SK-N-SH (cell line): ENCODE measurements around the gene TRIP6. TPM values are rescaled to one million over a fixed set of nuclear protein-coding genes. Genes with fewer than 3 reads are reported as not detected.

Experiments
- CTCF ChIA-PET: fragments of 300-600, 350-600 bp; formaldehyde crosslinking; extraction: SDS; loops from one replicate; lab custom pipeline; 2021; lab: Yijun Ruan, JAX
- POLR2A ChIA-PET: fragments of 350-600 bp; sonication (Branson Sonifier 250); formaldehyde crosslinking; extraction: SDS; loops from one replicate; lab custom pipeline; 2020; ENCODE audit warnings: antibody characterized with exemption, inconsistent platforms; lab: Yijun Ruan, JAX
- DNase-seq: peaks from one replicate; pipeline ENCODE4 v3.0.0; 2012
- H2AFZ ChIP-seq: fragments of 200-600 bp; sonication (generic); 2 replicates; pipeline ENCODE4 v1.8.1; 2016; ENCODE audit warnings: antibody characterized with exemption, mild to moderate bottlenecking, low read depth
- H3F3A ChIP-seq: fragments of 200-600 bp; sonication (generic); replicated peaks from 2 replicates; pipeline ENCODE3; 2016; ENCODE audit warnings: antibody characterized with exemption, mild to moderate bottlenecking; ENCODE audit not compliant: insufficient read depth
- H3K27ac ChIP-seq, 2 experiments: fragments of 200-500 bp in 1 of 2; fragments of 200-600 bp in 1 of 2; sonication (Bioruptor generic) in 1 of 2; sonication (generic), shearing (Covaris generic) in 1 of 2; 2 replicates each; pipeline versions ENCODE4 v1.5.1 to v1.6.1; 2014 to 2016; ENCODE audit warnings: low read depth in 2 of 2, inconsistent platforms in 1 of 2, low read length in 1 of 2, mild to moderate bottlenecking in 1 of 2, mixed read lengths in 1 of 2
- H3K27me3 ChIP-seq: fragments of 200-600 bp; sonication (generic), shearing (Covaris generic); 2 replicates; pipeline ENCODE4 v1.6.1; 2016; ENCODE audit warnings: mixed run types; ENCODE audit not compliant: insufficient read depth
- H3K36me3 ChIP-seq, 2 experiments: fragments of 200-500 bp in 1 of 2; fragments of 200-600 bp in 1 of 2; sonication (Bioruptor generic) in 1 of 2; sonication (generic) in 1 of 2; replicated peaks in 1 of 2; 2 replicates each; pipeline versions ENCODE3 to v1.5.1; 2014 to 2016; ENCODE audit warnings: low read length in 1 of 2, mild to moderate bottlenecking in 1 of 2; ENCODE audit not compliant: insufficient read depth in 2 of 2, control insufficient read depth in 1 of 2
- H3K4me1 ChIP-seq, 2 experiments: fragments of 200-500 bp in 1 of 2; fragments of 200-600 bp in 1 of 2; sonication (Bioruptor generic) in 1 of 2; sonication (generic), shearing (Covaris generic) in 1 of 2; 2 replicates each; pipeline versions ENCODE4 v1.5.1 to v1.6.1; 2014 to 2016; ENCODE audit warnings: low read depth in 1 of 2, low read length in 1 of 2, mixed run types in 1 of 2; ENCODE audit not compliant: insufficient read depth in 2 of 2, control insufficient read depth in 1 of 2
- H3K4me2 ChIP-seq: fragments of 200-600 bp; sonication (generic), shearing (Covaris generic); 2 replicates; pipeline ENCODE4 v1.6.1; 2017; ENCODE audit warnings: mixed run types
- H3K4me3 ChIP-seq, 2 experiments: fragments of 200-500 bp in 1 of 2; fragments of 200-600 bp in 1 of 2; sonication (Bioruptor generic) in 1 of 2; sonication (generic), shearing (Covaris generic) in 1 of 2; 2 replicates each; pipeline versions ENCODE4 v1.5.1 to v1.8.1; 2014 to 2016; ENCODE audit warnings: low read depth in 2 of 2, inconsistent platforms in 1 of 2, low read length in 1 of 2, mild to moderate bottlenecking in 1 of 2, mixed read lengths in 1 of 2, moderate library complexity in 1 of 2
- H3K79me2 ChIP-seq: fragments of 200-600 bp; sonication (generic); 2 replicates; pipeline ENCODE4 v1.8.1; 2017; ENCODE audit warnings: mild to moderate bottlenecking; ENCODE audit not compliant: insufficient read depth
- H3K9ac ChIP-seq: fragments of 200-600 bp; sonication (generic); 2 replicates; pipeline ENCODE4 v1.6.1; 2017; ENCODE audit warnings: mixed run types
- H3K9me2 ChIP-seq: fragments of 200-600 bp; sonication (generic); 2 replicates; pipeline ENCODE4 v1.6.1; 2017; ENCODE audit warnings: mixed run types
- H3K9me3 ChIP-seq: fragments of 200-600 bp; sonication (generic); 2 replicates; pipeline ENCODE4 v1.6.1; 2017; ENCODE audit warnings: mixed run types, mild to moderate bottlenecking, moderate library complexity
- H4K20me1 ChIP-seq: fragments of 200-600 bp; sonication (generic); 2 replicates; pipeline ENCODE4 v1.6.1; 2017; ENCODE audit warnings: mild to moderate bottlenecking, mixed run types; ENCODE audit not compliant: insufficient read depth
- ELF1 ChIP-seq: IDR thresholded peaks from 2 replicates; pipeline ENCODE4 v1.4.0; 2012
- EZH2phosphoT487 ChIP-seq: fragments of 200-600 bp; sonication (generic); IDR thresholded peaks from 2 replicates; pipeline ENCODE4 v1.6.1; 2017; ENCODE audit warnings: low read depth, mixed run types, mild to moderate bottlenecking, antibody characterized with exemption, moderate library complexity, borderline replicate concordance
- FOSL2 ChIP-seq: IDR thresholded peaks from 2 replicates; pipeline ENCODE4 v1.4.0; 2012; ENCODE audit warnings: low read depth, mild to moderate bottlenecking, moderate library complexity, borderline replicate concordance
- FOXJ3 ChIP-seq: sonication (generic); formaldehyde crosslinking; IDR thresholded peaks from 2 replicates; pipeline ENCODE4 v1.5.1; 2020; ENCODE audit warnings: mild to moderate bottlenecking, missing genetic modification reagents
- FOXM1 ChIP-seq: IDR thresholded peaks from 2 replicates; pipeline ENCODE4 v1.4.0; 2012; ENCODE audit warnings: low read depth, mild to moderate bottlenecking
- GATA2 ChIP-seq: sonication (generic); formaldehyde crosslinking; IDR thresholded peaks from 2 replicates; pipeline ENCODE4 v1.5.0; 2020; ENCODE audit warnings: mild to moderate bottlenecking, missing genetic modification reagents
- JUND ChIP-seq: IDR thresholded peaks from 2 replicates; pipeline ENCODE4 v1.4.0; 2012
- MAX ChIP-seq: IDR thresholded peaks from 2 replicates; pipeline ENCODE4 v1.4.0; 2012; ENCODE audit warnings: low read depth
- MXI1 ChIP-seq: IDR thresholded peaks from 2 replicates; pipeline ENCODE4 v1.6.1; 2012; ENCODE audit warnings: mild to moderate bottlenecking, low read depth, low read length, improper control_type of control experiment
- NFIC ChIP-seq: IDR thresholded peaks from 2 replicates; pipeline ENCODE4 v1.4.0; 2012; ENCODE audit warnings: borderline replicate concordance
- POLR2AphosphoS5 ChIP-seq: IDR thresholded peaks from 2 replicates; pipeline ENCODE4 v1.6.1; 2012; ENCODE audit warnings: low read depth, low read length
- SIN3A ChIP-seq: IDR thresholded peaks from 2 replicates; pipeline ENCODE4 v1.6.1; 2012; ENCODE audit warnings: low read depth, mild to moderate bottlenecking, low read length, moderate library complexity, borderline replicate concordance
- YY1 ChIP-seq: IDR thresholded peaks from 2 replicates; pipeline ENCODE4 v1.4.0; 2012; ENCODE audit warnings: low read depth, mild to moderate bottlenecking
- WGBS: methylation state at CpG from one replicate; pipeline ENCODE4 v1.1.6; 2017; ENCODE audit warnings: low lambda C conversion rate; 5-methylcytosine and 5-hydroxymethylcytosine counted together
- polyA plus RNA-seq, 3 experiments: library from polyadenylated mRNA; depleted of rRNA; stranded (reverse); fragments of >200 nt; gene quantifications; 2 replicates each; pipeline ENCODE4 v1.2.3, GENCODE V29; 2012
- TF ChIP-seq, protein P1 (sequence below): IDR thresholded peaks from 2 replicates; pipeline ENCODE4 v1.4.0; 2012; ENCODE audit warnings: low read depth, borderline replicate concordance
- TF ChIP-seq, protein P2 (sequence below): IDR thresholded peaks from 2 replicates; pipeline ENCODE4; 2012

TRIP6 gene
- polyA plus RNA-seq, 1 of the 3 experiments (the other 2 are of a cell fraction): 6.5 TPM

DNA sequence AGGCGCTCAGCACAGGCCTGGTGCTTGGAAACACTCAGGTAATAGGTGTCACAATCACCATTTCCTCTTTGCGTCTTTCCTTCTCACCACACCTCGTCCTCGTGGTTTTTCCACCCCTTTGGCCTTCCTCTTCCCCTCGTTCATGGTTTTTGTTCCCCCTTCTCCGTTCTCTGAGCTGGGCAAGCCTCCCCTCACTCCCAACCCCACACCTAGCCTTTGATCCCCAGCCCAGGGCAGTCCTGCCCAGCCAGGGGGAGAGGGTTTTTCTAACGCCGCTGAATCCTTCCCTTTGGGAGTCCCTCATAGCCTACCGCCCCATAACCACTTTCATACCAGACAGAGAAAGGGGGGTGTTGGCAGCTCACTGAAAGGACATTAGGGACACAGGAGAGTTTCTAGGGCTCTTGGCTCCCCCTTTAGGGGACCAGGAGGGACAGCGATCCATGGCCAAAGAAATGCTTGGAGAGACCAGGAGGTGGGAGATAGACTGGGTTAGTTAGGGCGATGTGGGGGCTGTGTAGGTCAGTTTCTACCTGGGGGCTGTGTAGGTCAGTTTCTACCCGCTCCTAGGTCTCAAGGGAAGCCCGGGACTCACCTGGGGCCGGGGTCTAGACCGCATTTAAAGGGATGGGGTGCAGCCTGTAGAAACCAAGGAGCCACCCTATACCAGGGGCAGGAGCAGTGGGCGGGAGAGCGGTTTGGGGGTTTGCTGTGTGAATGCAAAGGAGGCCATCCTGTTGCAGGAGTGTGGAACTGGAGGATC lies 41.3 kb upstream of the TRIP6 start (continued):
- TF ChIP-seq, protein P1, sequence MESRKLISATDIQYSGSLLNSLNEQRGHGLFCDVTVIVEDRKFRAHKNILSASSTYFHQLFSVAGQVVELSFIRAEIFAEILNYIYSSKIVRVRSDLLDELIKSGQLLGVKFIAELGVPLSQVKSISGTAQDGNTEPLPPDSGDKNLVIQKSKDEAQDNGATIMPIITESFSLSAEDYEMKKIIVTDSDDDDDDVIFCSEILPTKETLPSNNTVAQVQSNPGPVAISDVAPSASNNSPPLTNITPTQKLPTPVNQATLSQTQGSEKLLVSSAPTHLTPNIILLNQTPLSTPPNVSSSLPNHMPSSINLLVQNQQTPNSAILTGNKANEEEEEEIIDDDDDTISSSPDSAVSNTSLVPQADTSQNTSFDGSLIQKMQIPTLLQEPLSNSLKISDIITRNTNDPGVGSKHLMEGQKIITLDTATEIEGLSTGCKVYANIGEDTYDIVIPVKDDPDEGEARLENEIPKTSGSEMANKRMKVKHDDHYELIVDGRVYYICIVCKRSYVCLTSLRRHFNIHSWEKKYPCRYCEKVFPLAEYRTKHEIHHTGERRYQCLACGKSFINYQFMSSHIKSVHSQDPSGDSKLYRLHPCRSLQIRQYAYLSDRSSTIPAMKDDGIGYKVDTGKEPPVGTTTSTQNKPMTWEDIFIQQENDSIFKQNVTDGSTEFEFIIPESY: no peak
- TF ChIP-seq MXI1 (no peak), JUND (no peak), FOXJ3 (CRISPR knock-in tag) (no peak), FOXM1 (no peak), SIN3A (no peak), YY1 (no peak), NFIC (no peak), POLR2AphosphoS5 (no peak), FOSL2 (no peak), EZH2phosphoT487 (no peak), MAX (no peak)
- TF ChIP-seq, protein P2, sequence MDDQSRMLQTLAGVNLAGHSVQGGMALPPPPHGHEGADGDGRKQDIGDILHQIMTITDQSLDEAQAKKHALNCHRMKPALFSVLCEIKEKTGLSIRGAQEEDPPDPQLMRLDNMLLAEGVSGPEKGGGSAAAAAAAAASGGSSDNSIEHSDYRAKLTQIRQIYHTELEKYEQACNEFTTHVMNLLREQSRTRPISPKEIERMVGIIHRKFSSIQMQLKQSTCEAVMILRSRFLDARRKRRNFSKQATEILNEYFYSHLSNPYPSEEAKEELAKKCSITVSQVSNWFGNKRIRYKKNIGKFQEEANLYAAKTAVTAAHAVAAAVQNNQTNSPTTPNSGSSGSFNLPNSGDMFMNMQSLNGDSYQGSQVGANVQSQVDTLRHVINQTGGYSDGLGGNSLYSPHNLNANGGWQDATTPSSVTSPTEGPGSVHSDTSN: no peak
- TF ChIP-seq, all 33 proteins: peak for 3

- Histone ChIP-seq H3K9ac (peak overlapping the region; percentile 83), H3K36me3 (peaks cover 8 to 16% of the 10 kb centered on the region in 2 experiments), H3K27ac (peak overlapping the region in 1 of 2 experiments; percentile 17; a peak in 1 of 4 replicates), H3K9me2 (no peaks in the 10 kb centered on the region), H3K4me3 (peak overlapping the region; percentile 65 to 78), H3F3A (peaks cover 5% of the 10 kb centered on the region), H3K79me2 (peaks cover 30% of the 10 kb centered on the region), H3K9me3 (no peaks in the 10 kb centered on the region), H3K27me3 (no peaks in the 10 kb centered on the region), H2AFZ (peak overlapping the region; percentile 87; the same call in 1 of the 2 replicates), H3K4me2 (peak overlapping the region; percentile 95), H3K4me1 (peaks cover 6 to 22% of the 10 kb centered on the region in 2 experiments; a peak in 2 of 4 replicates), H4K20me1 (peaks cover 22% of the 10 kb centered on the region)
- ChIA-PET CTCF (interaction anchor here (0.6 to 17.1 kb wide), 18 partner anchors 8 to 214 kb away, joined by 3 to 220 read pairs (median 6); partner anchors contain the start of genes EPO, MOSPD3, POP7 and SLC12A9), POLR2A (interaction anchor here (0.6 to 1.8 kb wide), 3 partner anchors 25 to 135 kb away, joined by 3 to 6 read pairs (median 4); partner anchors contain the start of genes SLC12A9 and SRRT)
- WGBS: 15% methylated on average over 36 of the region's 71 CpGs
- TF ChIP-seq ELF1 (no peak), GATA2 (CRISPR knock-in tag) (no peak)
- DNase-seq: no peak
Measured at GRCh38 chr7:100826514-100827329, 40.5 kb upstream of the TRIP6 start.
